ENCODE results near the gene TFPI2.
"Not testable (repeated sequence)": the region's sequence is repeated elsewhere in the genome, so short reads cannot be mapped to it uniquely, and the experiment has no call there.

Gene TFPI2

DNA sequence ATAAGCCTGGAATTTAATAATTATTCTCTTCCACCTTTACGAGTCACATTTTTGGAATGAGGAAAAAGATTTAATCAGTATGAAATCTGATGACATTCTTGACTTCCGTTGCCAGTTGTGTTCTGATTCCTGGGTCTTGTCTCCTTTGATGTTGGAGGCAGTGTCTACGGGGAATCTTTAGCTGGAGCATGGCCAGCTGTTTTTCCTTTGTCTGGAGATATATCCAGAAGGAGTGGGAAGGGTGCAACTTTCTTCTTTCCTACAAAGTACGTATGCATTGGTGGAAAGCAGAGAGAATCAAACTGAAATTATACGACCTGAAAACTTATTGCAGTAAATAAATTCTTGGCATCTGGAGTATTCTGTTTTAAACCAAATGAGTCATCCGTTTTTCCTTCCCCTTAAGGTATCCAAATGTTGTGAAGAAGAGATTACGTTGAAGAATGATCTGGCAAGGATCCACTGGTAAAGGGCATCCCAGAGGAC lies 24.1 kb upstream of the TFPI2 start:
- no peak overlapping the region for H3K4me3 ChIP-seq (ENCODE audit: low read length)
- peak; percentile 57 for DNase-seq (ENCODE audit: low read depth)
- TF ChIP-seq, protein P1, sequence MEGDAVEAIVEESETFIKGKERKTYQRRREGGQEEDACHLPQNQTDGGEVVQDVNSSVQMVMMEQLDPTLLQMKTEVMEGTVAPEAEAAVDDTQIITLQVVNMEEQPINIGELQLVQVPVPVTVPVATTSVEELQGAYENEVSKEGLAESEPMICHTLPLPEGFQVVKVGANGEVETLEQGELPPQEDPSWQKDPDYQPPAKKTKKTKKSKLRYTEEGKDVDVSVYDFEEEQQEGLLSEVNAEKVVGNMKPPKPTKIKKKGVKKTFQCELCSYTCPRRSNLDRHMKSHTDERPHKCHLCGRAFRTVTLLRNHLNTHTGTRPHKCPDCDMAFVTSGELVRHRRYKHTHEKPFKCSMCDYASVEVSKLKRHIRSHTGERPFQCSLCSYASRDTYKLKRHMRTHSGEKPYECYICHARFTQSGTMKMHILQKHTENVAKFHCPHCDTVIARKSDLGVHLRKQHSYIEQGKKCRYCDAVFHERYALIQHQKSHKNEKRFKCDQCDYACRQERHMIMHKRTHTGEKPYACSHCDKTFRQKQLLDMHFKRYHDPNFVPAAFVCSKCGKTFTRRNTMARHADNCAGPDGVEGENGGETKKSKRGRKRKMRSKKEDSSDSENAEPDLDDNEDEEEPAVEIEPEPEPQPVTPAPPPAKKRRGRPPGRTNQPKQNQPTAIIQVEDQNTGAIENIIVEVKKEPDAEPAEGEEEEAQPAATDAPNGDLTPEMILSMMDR (conservative IDR thresholded peaks at IDR 0.05; ENCODE audit: low read length), result no peak

DNA sequence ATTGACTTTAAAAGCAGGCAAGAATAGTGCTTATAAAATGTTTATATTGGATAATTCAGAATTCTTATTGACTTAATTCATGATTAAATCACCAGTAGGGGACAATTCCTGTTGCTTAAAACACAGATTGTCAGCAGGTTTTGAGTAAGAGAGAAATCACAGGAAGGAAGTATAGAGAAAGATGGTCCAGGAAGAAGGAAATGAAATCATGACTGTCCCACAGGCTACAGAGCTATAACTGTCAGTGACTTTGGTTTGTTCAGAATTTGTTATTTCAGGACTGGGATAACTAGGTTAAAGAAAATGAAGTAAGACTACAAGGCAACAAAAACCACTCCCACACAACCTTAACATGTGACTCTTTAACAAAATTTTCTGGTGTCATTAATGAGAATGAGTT lies 22.6 kb upstream of the TFPI2 start:
- H3K4me3 ChIP-seq (ENCODE audit: low read length), result no peak overlapping the region
- TF ChIP-seq, protein P1 (conservative IDR thresholded peaks at IDR 0.05; ENCODE audit: low read length), result no peak
- no peak for DNase-seq (ENCODE audit: low read depth)

DNA sequence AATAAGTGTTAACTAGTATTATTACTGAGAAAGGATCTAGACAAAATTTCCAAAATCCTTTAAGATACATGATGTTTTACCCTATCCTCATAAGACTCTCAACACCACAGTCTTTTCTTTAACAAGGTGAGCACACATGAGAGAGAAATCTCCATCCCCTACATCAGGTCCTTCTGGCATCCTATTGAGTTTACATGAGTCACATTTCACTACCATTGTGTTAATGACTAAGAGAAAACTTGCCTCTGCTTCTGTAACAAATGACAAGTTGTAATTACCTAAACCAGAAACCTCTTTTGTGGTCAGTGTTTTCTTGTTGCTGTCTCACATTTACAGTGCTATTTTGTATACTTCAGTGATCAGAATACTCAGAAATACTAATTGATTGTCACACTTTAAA lies 21.1 kb upstream of the TFPI2 start:
- not testable (repeated sequence) for H3K4me3 ChIP-seq (ENCODE audit: low read length); DNase-seq (ENCODE audit: low read depth)

DNA sequence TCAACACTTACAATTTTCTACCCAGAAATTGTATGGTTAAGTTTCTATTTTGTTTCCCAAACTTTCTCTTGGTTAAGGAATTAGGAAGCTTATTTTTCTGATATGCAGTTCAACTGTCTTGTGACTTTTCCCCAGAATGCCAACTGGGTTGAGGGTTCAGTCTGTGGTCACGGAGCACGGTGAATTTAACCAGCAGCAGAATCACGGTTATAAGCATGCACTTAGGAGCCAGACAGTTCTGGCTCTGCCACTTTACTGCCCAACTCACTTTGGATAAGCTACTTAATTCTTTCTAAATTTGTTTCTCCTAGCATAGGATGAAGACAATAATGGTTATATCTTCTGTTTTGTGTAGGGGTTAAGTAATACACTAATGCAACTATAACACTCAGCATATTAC lies 20.7 kb upstream of the TFPI2 start:
- not testable (repeated sequence) for DNase-seq (ENCODE audit: low read depth); H3K4me3 ChIP-seq (ENCODE audit: low read length)

DNA sequence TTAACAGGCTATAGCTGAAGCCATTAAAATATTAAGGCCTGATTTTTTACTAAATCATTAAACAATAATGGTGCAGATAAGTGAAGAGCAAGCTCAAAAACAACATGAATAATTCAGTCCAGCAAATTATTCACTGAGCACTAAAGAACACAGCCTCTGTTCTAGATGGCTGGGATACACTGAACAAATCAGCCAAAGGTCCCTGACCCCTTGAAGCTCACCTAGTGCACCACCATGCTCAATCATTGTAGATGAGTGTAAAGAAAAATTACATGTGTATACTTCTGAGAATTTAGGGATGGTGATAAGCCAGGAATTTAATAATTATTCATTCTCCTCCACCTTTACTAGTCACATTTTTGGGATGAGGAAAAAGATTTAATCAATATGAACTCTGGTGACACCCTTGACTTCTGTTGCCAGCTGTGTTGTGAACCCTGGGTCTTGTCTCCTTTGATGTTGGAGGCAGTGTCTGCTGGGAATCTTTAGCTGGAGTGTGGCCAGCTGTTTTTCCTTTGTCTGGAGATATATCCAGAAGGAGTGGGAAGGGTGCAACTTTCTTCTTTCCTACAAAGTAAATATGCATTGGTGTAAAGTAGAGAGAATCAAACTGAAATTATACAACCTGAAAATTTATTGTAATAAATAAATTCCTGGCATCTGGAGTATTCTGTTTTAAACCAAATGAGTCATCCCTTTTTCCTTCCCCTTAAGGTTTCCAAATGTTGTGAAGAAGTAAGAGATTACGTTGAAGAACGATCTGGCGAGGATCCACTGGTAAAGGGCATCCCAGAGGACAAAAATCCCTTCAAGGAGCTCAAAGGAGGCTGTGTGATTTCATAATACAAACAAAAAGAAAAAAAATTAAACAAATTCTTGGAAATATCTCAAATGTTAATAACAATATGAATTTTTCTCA lies 19.8 kb upstream of the TFPI2 start:
- peak; percentile 82 for DNase-seq (ENCODE audit: low read depth)
- no peak overlapping the region for H3K4me3 ChIP-seq (ENCODE audit: low read length)
- TF ChIP-seq, protein P1 (conservative IDR thresholded peaks at IDR 0.05; ENCODE audit: low read length), result no peak

DNA sequence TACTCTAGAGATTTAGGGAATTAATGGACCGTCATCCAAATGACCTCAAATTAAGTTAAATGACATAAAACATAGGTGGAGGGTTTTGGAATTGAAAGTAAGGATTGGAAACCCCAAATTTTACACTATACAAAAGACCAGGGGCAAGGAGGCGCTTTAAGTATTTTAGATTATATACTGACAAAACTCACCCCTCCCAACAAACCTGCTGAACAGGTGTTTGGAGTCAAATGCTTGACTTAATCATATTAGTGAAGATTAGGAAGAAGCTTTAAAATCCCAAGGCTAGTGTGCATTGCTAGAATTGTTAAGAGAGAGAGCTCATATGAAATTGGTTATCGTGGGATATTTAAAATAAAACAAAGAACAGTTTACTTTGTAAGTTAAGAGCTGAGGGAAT lies 15.7 kb upstream of the TFPI2 start, which contains the start of gene GNGT1:
TSS of gene GNGT1 (plus strand) at position 301 of the 400 bp plus-strand sequence. CDS start 180 bp downstream, outside the sequence.
- TF ChIP-seq, protein P1 (conservative IDR thresholded peaks at IDR 0.05; ENCODE audit: low read length), result no peak

DNA sequence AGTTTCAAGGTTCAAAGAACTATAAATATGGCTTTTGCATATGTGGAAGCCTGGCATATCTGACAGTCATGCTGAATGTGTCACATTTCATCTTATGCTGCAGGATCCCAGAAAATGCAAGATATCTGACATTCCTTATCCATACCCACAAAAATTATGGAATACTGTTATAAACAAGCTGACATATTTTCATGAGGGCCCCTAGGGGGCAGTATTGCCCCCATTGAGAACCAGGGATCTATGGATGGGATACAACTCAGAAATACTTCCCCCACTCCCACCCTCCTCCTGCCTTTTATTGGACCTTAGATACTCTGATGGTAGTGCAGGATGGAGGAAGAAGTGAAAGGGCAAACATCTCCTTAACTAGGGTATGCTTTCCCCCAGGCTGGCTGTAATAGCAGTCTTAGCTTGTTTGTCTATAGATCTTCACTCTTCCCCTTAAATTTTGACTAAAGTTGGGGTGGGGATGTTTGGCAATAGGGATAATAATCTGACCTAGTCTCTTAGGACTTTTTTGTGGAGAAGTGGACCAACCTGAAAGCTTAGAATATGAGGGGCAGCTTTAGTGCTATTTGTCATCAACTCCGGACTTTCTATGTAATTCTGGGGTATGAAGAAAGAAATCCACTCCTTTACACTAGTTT lies 12.3 kb upstream of the TFPI2 start:
- DNase-seq (ENCODE audit: low read depth), result peak; percentile 73
- TF ChIP-seq, protein P1 (conservative IDR thresholded peaks at IDR 0.05; ENCODE audit: low read length), result peak; percentile 91
- no peak overlapping the region for H3K4me3 ChIP-seq (ENCODE audit: low read length)

More for the DNA sequence above, 15.7 kb upstream of the TFPI2 start, which contains the start of gene GNGT1:
- no peak for DNase-seq (ENCODE audit: low read depth)
- H3K4me3 ChIP-seq (ENCODE audit: low read length), result no peak within 1 kb of the TSS

DNA sequence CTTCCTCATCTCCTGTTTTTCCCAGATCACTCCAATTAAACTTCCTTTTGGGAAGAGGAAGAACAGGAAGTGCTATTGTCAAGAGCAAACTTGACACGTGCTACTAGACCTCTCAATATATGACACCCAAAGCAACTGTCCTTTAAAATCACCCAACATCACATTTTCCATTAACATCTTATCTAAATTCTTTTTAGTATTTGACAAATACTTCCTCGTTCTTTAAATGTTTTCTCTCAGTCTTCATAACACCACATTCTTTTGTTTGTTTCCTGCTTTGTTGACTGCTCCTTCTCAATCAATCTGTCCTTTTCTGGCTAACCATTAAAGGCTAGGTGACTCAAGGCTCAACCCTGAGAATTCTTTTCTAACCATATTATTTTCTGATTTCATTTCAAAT lies 7.1 kb upstream of the TFPI2 start:
- TF ChIP-seq, protein P1 (conservative IDR thresholded peaks at IDR 0.05; ENCODE audit: low read length), result no peak
- no peak overlapping the region for H3K4me3 ChIP-seq (ENCODE audit: low read length)
- DNase-seq (ENCODE audit: low read depth), result no peak

All from AG10803 (cell line).